K562 (cell line): ENCODE data around the gene NDUFAB1. TPM values are rescaled to one million over a fixed set of nuclear protein-coding genes. Genes with fewer than 3 reads are reported as not detected.

Experiments
- ATAC-seq: fragments of 200-7000 bp; cut with Tn5 transposase; 3 replicates; pipeline ENCODE4 v1.9.1; 2020; ENCODE audit warnings: moderate library complexity
- BruUV-seq: library from RNA; stranded (reverse); fragments of 400-500 nt; replicated peaks from 2 replicates; lab custom pipeline; 2021; lab: Mats Ljungman, UMichigan
- CTCF ChIA-PET: fragments of 300-600 bp; formaldehyde crosslinking; extraction: SDS; loops from one replicate; lab custom pipeline; 2021; ENCODE audit warnings: low intra/inter-chr PET ratio; lab: Yijun Ruan, JAX
- POLR2A ChIA-PET: fragments of 300-600, 350-650 bp; sonication (Branson Sonifier 250); formaldehyde crosslinking; extraction: SDS; loops from one replicate; lab custom pipeline; 2021; ENCODE audit warnings: antibody characterized with exemption, inconsistent platforms; lab: Yijun Ruan, JAX
- DNase-seq, 4 experiments: peaks; one replicate each; pipeline versions ENCODE4 v3.0.0 to v3.0.0-alpha.2; 2011 to 2018; ENCODE audit warnings: low spot score in 3 of 4, mixed read lengths in 3 of 4; ENCODE audit errors: extremely low read depth in 1 of 4
- FAIRE-seq: peaks from 2 replicates; lab custom pipeline; 2011; peaks lifted over from hg19 to GRCh38; lab: Jason Lieb, UNC
- H2AFZ ChIP-seq: 2 replicates; pipeline ENCODE4 v1.6.0; 2011; ENCODE audit warnings: low read depth, low read length, control low read depth, inconsistent platforms
- H3K27ac ChIP-seq: fragments of 200-600 bp; 3 replicates; pipeline ENCODE4 v1.8.0; 2011; ENCODE audit warnings: low read depth, mild to moderate bottlenecking, control low read depth, inconsistent platforms, low read length, moderate library complexity, mixed read lengths; ENCODE audit errors: extremely low read depth
- H3K27me3 ChIP-seq, 2 experiments: fragments of 300-600 bp in 1 of 2; 2 replicates in 1 of 2; 3 replicates in 1 of 2; pipeline versions ENCODE4 v1.6.0 to v1.8.0; 2011; ENCODE audit warnings: inconsistent platforms in 2 of 2, low read length in 2 of 2, mild to moderate bottlenecking in 1 of 2, mixed read lengths in 1 of 2, moderate library complexity in 1 of 2; ENCODE audit not compliant: control insufficient read depth in 2 of 2, insufficient read depth in 2 of 2
- H3K36me3 ChIP-seq: fragments of 300-600 bp; 3 replicates; pipeline ENCODE4 v1.8.0; 2011; ENCODE audit warnings: mild to moderate bottlenecking, low read length, inconsistent platforms; ENCODE audit not compliant: control insufficient read depth, insufficient read depth
- H3K4me1 ChIP-seq, 2 experiments: fragments of 200-600 bp in 1 of 2; replicated peaks in 1 of 2; 2 replicates in 1 of 2; 3 replicates in 1 of 2; pipeline versions ENCODE4 v1.5.1 to v1.8.0; 2011; ENCODE audit warnings: inconsistent platforms in 2 of 2, low read length in 2 of 2, mild to moderate bottlenecking in 1 of 2, mixed read lengths in 1 of 2, moderate library complexity in 1 of 2; ENCODE audit not compliant: control insufficient read depth in 2 of 2, insufficient read depth in 2 of 2
- H3K4me2 ChIP-seq: 2 replicates; pipeline ENCODE4 v1.6.1; 2011; ENCODE audit warnings: low read length, control low read depth, inconsistent platforms, mixed read lengths; ENCODE audit not compliant: insufficient read depth
- H3K4me3 ChIP-seq: fragments of 200-600 bp; sonication (generic), shearing (Covaris generic); 2 replicates; pipeline ENCODE4 v1.5.1; 2016; ENCODE audit warnings: control low read depth, inconsistent platforms
- H3K79me2 ChIP-seq: fragments of 200-600 bp; 3 replicates; pipeline ENCODE4 v1.8.0; 2011; ENCODE audit warnings: low read length, inconsistent platforms; ENCODE audit not compliant: control insufficient read depth, insufficient read depth
- H3K9ac ChIP-seq, 2 experiments: 2 replicates each; pipeline versions ENCODE4 v1.6.0 to v1.6.1; 2011; ENCODE audit warnings: low read depth in 2 of 2, low read length in 2 of 2, control low read depth in 1 of 2, inconsistent platforms in 1 of 2, mild to moderate bottlenecking in 1 of 2, mixed read lengths in 1 of 2; ENCODE audit not compliant: insufficient read depth in 1 of 2
- H3K9me1 ChIP-seq: one replicate; pipeline ENCODE4 v1.6.0; 2011; ENCODE audit warnings: inconsistent platforms, mild to moderate bottlenecking, low read length, moderate library complexity; ENCODE audit not compliant: control insufficient read depth, insufficient read depth
- H3K9me3 ChIP-seq: replicated peaks from 2 replicates; pipeline ENCODE4 v1.5.1; 2011; ENCODE audit warnings: low read depth, low read length, inconsistent platforms; ENCODE audit not compliant: control insufficient read depth, insufficient read depth
- H4K20me1 ChIP-seq: replicated peaks from 2 replicates; pipeline ENCODE4 v1.6.1; 2011; ENCODE audit warnings: low read length, inconsistent platforms, mixed read lengths; ENCODE audit not compliant: control insufficient read depth, insufficient read depth
- ADNP ChIP-seq: fragments of 200-800 bp; sonication (Bioruptor generic); IDR thresholded peaks from 2 replicates; pipeline ENCODE4 v1.6.1; 2016; ENCODE audit warnings: missing genetic modification characterization, missing compliant biosample characterization
- BCOR ChIP-seq: fragments of 450-650 bp; IDR thresholded peaks from 2 replicates; pipeline ENCODE4 v1.6.1; 2016
- CUX1 ChIP-seq: fragments of 200-800 bp; sonication (Bioruptor generic); IDR thresholded peaks from 2 replicates; pipeline ENCODE4 v1.6.1; 2016; ENCODE audit warnings: missing genetic modification characterization, missing compliant biosample characterization
- ELF1 ChIP-seq: fragments of 200-800 bp; sonication (Bioruptor generic); IDR thresholded peaks from 2 replicates; pipeline ENCODE4 v1.6.1; 2016; ENCODE audit warnings: missing genetic modification characterization, missing compliant biosample characterization
- ESRRA ChIP-seq: fragments of 450-650 bp; IDR thresholded peaks from 2 replicates; pipeline ENCODE4 v1.6.1; 2014; ENCODE audit warnings: low read depth, mild to moderate bottlenecking, moderate library complexity, borderline replicate concordance
- FOS ChIP-seq: IDR thresholded peaks from 3 replicates; pipeline ENCODE4 v1.6.1; 2011; ENCODE audit not compliant: insufficient read length; ENCODE audit errors: extremely low read depth
- FOXK2 ChIP-seq, 2 experiments: fragments of 450-650 bp; IDR thresholded peaks in 1 of 2; conservative IDR thresholded peaks in 1 of 2; 2 replicates each; pipeline ENCODE4 v1.6.1; 2016; ENCODE audit warnings: low read depth in 2 of 2, mild to moderate bottlenecking in 1 of 2
- GABPA ChIP-seq: fragments of 200-800 bp; sonication (Bioruptor generic); conservative IDR thresholded peaks from 2 replicates; pipeline ENCODE4 v1.6.1; 2016; ENCODE audit warnings: low read depth, missing genetic modification characterization, missing compliant biosample characterization
- NCOR1 ChIP-seq: fragments of 450-650 bp; IDR thresholded peaks from 2 replicates; pipeline ENCODE4 v1.6.1; 2016; ENCODE audit warnings: mild to moderate bottlenecking, moderate library complexity
- POLR2AphosphoS2 ChIP-seq: IDR thresholded peaks from 2 replicates; pipeline ENCODE4 v1.6.1; 2012; ENCODE audit warnings: low read length, improper control_type of control experiment
- PPARD ChIP-seq: fragments of 250-450 bp; sonication (Bioruptor Pico); IDR thresholded peaks from 2 replicates; pipeline ENCODE4 v1.8.0; 2022; ENCODE audit warnings: inconsistent platforms, mild to moderate bottlenecking, moderate library complexity
- RBM25 ChIP-seq: fragments of 200-400 bp; formaldehyde crosslinking; IDR thresholded peaks from 2 replicates; pipeline ENCODE4 v1.6.1; 2018; ENCODE audit warnings: low read length, low read depth, moderate library complexity; ENCODE audit not compliant: severe bottlenecking
- TAF9B ChIP-seq: fragments of 450-650 bp; IDR thresholded peaks from 2 replicates; pipeline ENCODE4 v1.6.1; 2018; ENCODE audit warnings: mild to moderate bottlenecking; ENCODE audit not compliant: partially characterized antibody
- ZKSCAN1 ChIP-seq: fragments of 150-350 bp; IDR thresholded peaks from 2 replicates; pipeline ENCODE4 v1.6.1; 2016; ENCODE audit warnings: low read depth, low read length
- ZNF277 ChIP-seq: fragments of 250-450 bp; sonication (Bioruptor Pico); IDR thresholded peaks from 2 replicates; pipeline ENCODE4 v1.8.0; 2022; ENCODE audit warnings: inconsistent platforms, mild to moderate bottlenecking, moderate library complexity, borderline replicate concordance
- WGBS: fragments of 100-300 bp; shearing (Covaris generic); methylation state at CpG from one replicate; pipeline ENCODE4 v1.1.6; 2016; ENCODE audit warnings: low coverage, mixed read lengths; ENCODE audit not compliant: insufficient coverage; ENCODE audit errors: missing lambda C conversion rate; 5-methylcytosine and 5-hydroxymethylcytosine counted together
- in situ Hi-C: fragments of 300-500 bp; cut with MboI; formaldehyde crosslinking; loops from 4 replicates; pipeline ENCODE4 v1.15.0; 2018; ENCODE audit warnings: inconsistent platforms, mixed read lengths
- intact Hi-C: fragments of 100-400 bp; cut with micrococcal nuclease; formaldehyde crosslinking; loops from 2 replicates; pipeline ENCODE4 v1.14.2; 2022
- polyA plus RNA-seq, 8 experiments: library from polyadenylated mRNA; depleted of rRNA in 4 of 8; stranded (reverse) in 5 of 8; unstranded in 3 of 8; fragments of >200 nt; fragmentation: Nextera tagmentation in 2 of 8; fragmentation: Illumina TruSeq in 1 of 8; extraction: Ambion mirVana in 2 of 8; extraction: Trizol in 1 of 8; gene quantifications; 2 replicates each; pipeline versions ENCODE4 v1.2.1 to v1.2.3, GENCODE V29; 2011 to 2014; ENCODE audit warnings: inconsistent platforms in 1 of 8, missing spikeins in 1 of 8
- total RNA-seq, 7 experiments: library from RNA; depleted of rRNA in 6 of 7; stranded (reverse); fragments of >200 nt in 6 of 7; fragmentation: Illumina TruSeq in 2 of 7; extraction: Trizol in 2 of 7; gene quantifications; 2 replicates each; pipeline versions ENCODE4 v1.2.1 to v1.2.3, GENCODE V29; 2011 to 2021; ENCODE audit warnings: low replicate concordance in 1 of 7
- TF ChIP-seq, protein P1 (sequence below): sonication (generic); formaldehyde crosslinking; IDR thresholded peaks from 2 replicates; pipeline ENCODE4 v1.8.0; 2022; ENCODE audit warnings: mild to moderate bottlenecking, missing genetic modification reagents

The NDUFAB1 gene
- total and polyA plus RNA-seq, 9 of the 15 experiments (the other 6 are each of a cell fraction or from before 2014, with no cell fraction given), result 123 to 481 (median 238) TPM

DNA sequence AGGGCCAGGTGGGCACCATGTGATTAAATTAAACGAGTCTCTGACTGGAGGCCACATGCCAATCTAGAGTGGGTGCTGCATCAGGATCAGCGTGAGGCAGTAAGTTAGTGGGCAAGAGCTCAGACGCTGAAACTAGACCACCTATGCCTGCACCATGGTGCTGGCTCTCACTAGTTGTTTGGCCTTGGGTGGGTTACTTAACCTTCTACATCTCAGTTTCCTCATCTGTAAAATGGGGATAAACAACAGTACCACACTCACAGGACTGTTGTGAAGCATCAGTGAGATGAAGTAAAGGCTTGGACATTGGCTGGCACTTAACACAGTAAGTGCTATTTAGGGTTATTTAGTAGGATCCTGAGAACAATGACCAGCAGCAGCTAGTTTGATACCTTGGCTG lies 5.9 kb downstream of the NDUFAB1 start:
- Histone ChIP-seq H3K27ac (no peak overlapping the region), H4K20me1 (peaks cover 4% of the 10 kb centered on the region; the same call in 1 of the 2 replicates), H3K36me3 (peaks cover 94% of the 10 kb centered on the region), H3K9ac (no peak overlapping the region), H3K9me1 (no peaks in the 10 kb centered on the region), H3K4me1 (peaks cover 2 to 11% of the 10 kb centered on the region in 2 experiments; a peak in 3 of 5 replicates), H3K9me3 (no peaks in the 10 kb centered on the region), H2AFZ (no peak overlapping the region), H3K79me2 (peaks cover 81% of the 10 kb centered on the region), H3K4me2 (no peak overlapping the region), H3K4me3 (no peak overlapping the region), H3K27me3 (no peaks in the 10 kb centered on the region)
- TF ChIP-seq POLR2AphosphoS2 (no peak), FOS (no peak), RBM25 (peak; percentile 74), BCOR (peak; percentile 27; the same call in 1 of the 2 replicates), TAF9B (no peak), ZNF277 (CRISPR knock-in tag) (no peak), PPARD (CRISPR knock-in tag) (no peak), NCOR1 (no peak), ESRRA (0 out of 2 replicates have a peak, but pooled peaks have one; percentile 25), FOXK2 (conservative IDR thresholded peaks at IDR 0.05 in 1 of 2, IDR thresholded peaks at IDR 0.05 in 1 of 2; ENCODE audit: low read depth in 2 of 2) (no peak), ELF1 (tag) (no peak), CUX1 (CRISPR knock-in tag) (no peak), ADNP (tag) (0 out of 2 replicates have a peak, but pooled peaks have one; percentile 40), GABPA (tag) (no peak), ZKSCAN1 (no peak)
- TF ChIP-seq, protein P1, sequence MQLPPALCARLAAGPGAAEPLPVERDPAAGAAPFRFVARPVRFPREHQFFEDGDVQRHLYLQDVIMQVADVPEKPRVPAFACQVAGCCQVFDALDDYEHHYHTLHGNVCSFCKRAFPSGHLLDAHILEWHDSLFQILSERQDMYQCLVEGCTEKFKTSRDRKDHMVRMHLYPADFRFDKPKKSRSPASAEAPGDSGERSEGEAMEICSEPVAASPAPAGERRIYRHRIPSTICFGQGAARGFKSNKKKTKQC (CRISPR knock-in tag), result no peak
- no peak for DNase-seq
- in situ Hi-C loops (no loop called here), intact Hi-C loops (no loop called here)
- ATAC-seq, result no peak
- ChIA-PET CTCF (no interaction called here), POLR2A (interaction anchor here (0.6 to 0.7 kb wide), 2 partner anchors 24 to 97 kb away, joined by 3 read pairs; no protein-coding TSS in a partner anchor)
- no peak for FAIRE-seq
- 96% methylated on average over 3 of the region's 3 CpGs for WGBS
- BruUV-seq, result no TSS peak
